Hepatocyte (in vitro differentiated cells): ENCODE measurements around the gene SLC26A1.

Source experiments
- CTCF ChIP-seq: fragments of 200-600 bp; sonication (generic); IDR thresholded peaks from 2 replicates; pipeline ENCODE4 v1.5.1; 2016; ENCODE audit warnings: antibody characterized with exemption, mild to moderate bottlenecking; ENCODE audit not compliant: poor library complexity
- EZH2 ChIP-seq: fragments of 200-600 bp; sonication (generic); IDR thresholded peaks from 2 replicates; pipeline ENCODE4 v1.6.1; 2016; ENCODE audit warnings: antibody characterized with exemption, mild to moderate bottlenecking, borderline replicate concordance
- EZH2phosphoT487 ChIP-seq: fragments of 200-600 bp; sonication (generic); IDR thresholded peaks from one replicate; pipeline ENCODE4 v1.6.1; 2018; ENCODE audit warnings: antibody characterized with exemption, mild to moderate bottlenecking, low read depth, moderate library complexity; ENCODE audit not compliant: unreplicated experiment, severe bottlenecking

- TF ChIP-seq CTCF (no peak), EZH2 (no peak), EZH2phosphoT487 (no peak)
Measured at GRCh38 chr4:958314-958665, 34.9 kb downstream of the SLC26A1 start.
